Kidney tubule cell (primary cell): ENCODE measurements around the gene AGPAT2.
A peak's percentile ranks its signal among the peaks of the same experiment; 100 is the strongest.

Source experiments
- DNase-seq: peaks from one replicate; pipeline ENCODE4 v3.0.0-alpha.2; 2018; ENCODE audit warnings: low spot score

Gene AGPAT2

GRCh38 chr9:136686794-136687711 is at the start of gene AGPAT2:
TSS of gene AGPAT2 (minus strand) at chr9:136687457. CDS start at chr9:136687357, 100 bp downstream.
- DNase-seq = peak; percentile 54

- no peak for DNase-seq
Observed at GRCh38 chr9:136735812-136736480, 48.7 kb upstream of the AGPAT2 start.

GRCh38 chr9:136734837-136735496 is 47.7 kb upstream of the AGPAT2 start:
- DNase-seq = no peak

GRCh38 chr9:136733611-136734010 is 46.4 kb upstream of the AGPAT2 start:
- DNase-seq = no peak

- no peak for DNase-seq
Observed at GRCh38 chr9:136732444-136733178, 45.4 kb upstream of the AGPAT2 start.

- DNase-seq = no peak
Observed at GRCh38 chr9:136729926-136730325, 42.7 kb upstream of the AGPAT2 start.

GRCh38 chr9:136729144-136729543 is 41.9 kb upstream of the AGPAT2 start:
- DNase-seq = no peak

- DNase-seq = peak; percentile 36
Observed at GRCh38 chr9:136728548-136729123, 41.4 kb upstream of the AGPAT2 start.

- peak; percentile 89 for DNase-seq
Observed at GRCh38 chr9:136728080-136728547, 40.9 kb upstream of the AGPAT2 start.

- DNase-seq = peak; percentile 66
Observed at GRCh38 chr9:136726631-136727191, 39.5 kb upstream of the AGPAT2 start.

- DNase-seq = no peak
Observed at GRCh38 chr9:136726118-136726517, 38.9 kb upstream of the AGPAT2 start.

GRCh38 chr9:136725612-136726011 is 38.4 kb upstream of the AGPAT2 start:
- peak; percentile 31 for DNase-seq

GRCh38 chr9:136724772-136725171 is 37.5 kb upstream of the AGPAT2 start:
- DNase-seq = no peak

GRCh38 chr9:136723989-136724388 is 36.7 kb upstream of the AGPAT2 start:
- no peak for DNase-seq

GRCh38 chr9:136723362-136723976 is 36.2 kb upstream of the AGPAT2 start:
- DNase-seq = no peak

GRCh38 chr9:136722969-136723356 is 35.7 kb upstream of the AGPAT2 start:
- DNase-seq = no peak

GRCh38 chr9:136722093-136722968 is 35.1 kb upstream of the AGPAT2 start:
- DNase-seq = no peak

- DNase-seq = no peak
Observed at GRCh38 chr9:136721339-136722092, 34.3 kb upstream of the AGPAT2 start.

- no peak for DNase-seq
Observed at GRCh38 chr9:136720898-136721338, 33.7 kb upstream of the AGPAT2 start.
